H1 (cell line): ENCODE data around the gene ZNF385C. TPM values are rescaled to one million over a fixed set of nuclear protein-coding genes. Genes with fewer than 3 reads are reported as not detected.

Experiments used
- CREB1 ChIP-seq: IDR thresholded peaks from 2 replicates; pipeline ENCODE4 v1.6.1; 2012; ENCODE audit warnings: inconsistent platforms
- EGR1 ChIP-seq: IDR thresholded peaks from 2 replicates; pipeline ENCODE4 v1.6.1; 2011; ENCODE audit warnings: low read depth, low read length, borderline replicate concordance
- JUN ChIP-seq: IDR thresholded peaks from 2 replicates; pipeline ENCODE4 v1.6.1; 2011; ENCODE audit warnings: low read depth, mild to moderate bottlenecking, improper control_type of control experiment, low read length
- polyA plus RNA-seq, 7 experiments: library from polyadenylated mRNA; depleted of rRNA in 3 of 7; stranded (reverse) in 5 of 7; unstranded in 2 of 7; fragments of >200 nt in 5 of 7; fragments of 200-250 nt in 2 of 7; gene quantifications; 1 replicate in 5 of 7; 2 replicates in 1 of 7; 4 replicates in 1 of 7; pipeline versions ENCODE4 v1.2.1 to v1.2.3, GENCODE V29; 2011 to 2013; ENCODE audit warnings: missing spikeins in 2 of 7, mixed read lengths in 2 of 7
- total RNA-seq: library from RNA; stranded (reverse); fragmentation: NEBNext Ultra II Directional; extraction: Animal tissue kit (Norgen Biotek cat#: 25700); gene quantifications from 2 replicates; pipeline ENCODE4 v1.2.1, GENCODE V29; 2021

Gene ZNF385C
- total and polyA plus RNA-seq, 2 of the 8 experiments (the other 6 are each of a cell fraction or from before 2014, with no cell fraction given) = 3.9 to 6.1 TPM

DNA sequence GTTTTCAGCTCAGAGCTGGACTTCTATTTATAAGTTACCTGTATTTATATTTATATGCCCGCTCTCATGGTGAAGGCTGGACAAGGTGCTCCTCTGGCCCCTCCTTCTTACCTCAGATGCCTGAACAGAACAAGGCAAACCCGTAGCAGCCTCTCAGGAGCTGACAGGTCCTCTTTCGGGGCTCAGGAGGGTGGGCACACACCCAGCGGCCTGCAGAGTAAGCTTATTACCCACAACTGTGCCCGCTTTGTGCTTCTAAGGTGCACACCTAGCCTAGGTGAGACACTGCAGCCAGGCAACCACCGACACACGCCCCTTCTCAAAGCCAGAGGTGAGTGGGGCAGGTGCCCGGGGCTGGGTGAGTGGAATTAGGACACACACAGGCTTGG is 73.1 kb downstream of the ZNF385C start (continued):
- TF ChIP-seq CREB1 = no peak
- no peak for TF ChIP-seq EGR1
- TF ChIP-seq JUN = no peak
